Measurements from ENCODE around the gene CLMN.

GRCh38 chr14:95364481-95365209 lies 44.9 kb upstream of the CLMN start:
- TF ChIP-seq CTCF (IDR thresholded peaks at IDR 0.05; ENCODE audit: poor library complexity, severe bottlenecking) (no peak), EP300 (conservative IDR thresholded peaks at IDR 0.05; ENCODE audit: poor library complexity, severe bottlenecking) (no peak)

Data from neural cell (in vitro differentiated cells).